ENCODE results near the gene HOXA6. TPM values are rescaled to one million over a fixed set of nuclear protein-coding genes. Genes with fewer than 3 reads are reported as not detected.

Gene HOXA6
- total and polyA plus RNA-seq, 2 donors (not counting 1 experiment from before 2014, with no cell fraction given), result 0.18 to 0.49 TPM

GRCh38 chr7:27156916-27157701 lies 9.5 kb upstream of the HOXA6 start:
- H3K9ac ChIP-seq (ENCODE audit: low read length), result no peak overlapping the region
- ATAC-seq (ENCODE audit: low read depth) (no peak), DNase-seq (peak; percentile 45)
- H4K20me1 ChIP-seq (ENCODE audit: control insufficient read depth, insufficient read depth, low read length, poor library complexity, severe bottlenecking), result peaks cover 10% of the 10 kb centered on the region
- peaks cover 71% of the 10 kb centered on the region for H3K27me3 Mint-ChIP-seq
- H3K9me3 Mint-ChIP-seq (ENCODE audit: insufficient read depth), result no peaks in the 10 kb centered on the region
- intact Hi-C loops (cut with micrococcal nuclease), result loop anchor here (2.0 kb wide), 2 partner anchors 84 to 1300 kb away; no protein-coding TSS in a partner anchor
- H3K4me2 ChIP-seq (replicated peaks; ENCODE audit: low read depth, low read length, poor library complexity, severe bottlenecking), result no peak overlapping the region
- CTCF ChIA-PET, result interaction anchor here (0.7 to 2.0 kb wide), 6 partner anchors 11 to 1303 kb away, joined by 3 to 7 read pairs (median 4); no protein-coding TSS in a partner anchor
- H3K4me1 Mint-ChIP-seq, result peaks cover 38% of the 10 kb centered on the region
- 9% methylated on average over 19 of the region's 30 CpGs for WGBS (ENCODE audit: insufficient coverage)
- H3K4me3 ChIP-seq (ENCODE audit: control extremely low read depth in 1 of 5, extremely low read depth in 1 of 5, insufficient read depth in 1 of 5, low read depth in 2 of 5, low read length in 4 of 5), result no peak overlapping the region
- H3K79me2 ChIP-seq (ENCODE audit: control insufficient read depth, insufficient read depth, low read length), result no peaks in the 10 kb centered on the region
- H3K4me3 Mint-ChIP-seq, result peak overlapping the region; percentile 23
- no peak overlapping the region for H3K27ac ChIP-seq (ENCODE audit: low read length in 2 of 2)
- no peaks in the 10 kb centered on the region for H3K36me3 ChIP-seq (replicated peaks in 1 of 2; ENCODE audit: control extremely low read depth in 1 of 2, control insufficient read depth in 1 of 2, extremely low read depth in 1 of 2, insufficient read depth in 2 of 2, low read length in 1 of 2)
- POLR2A ChIA-PET, result interaction anchor here (0.6 to 1.5 kb wide), 2 partner anchors 35 to 1301 kb away, joined by 3 to 4 read pairs; no protein-coding TSS in a partner anchor
- peaks cover 62 to 74% of the 10 kb centered on the region in 2 donors for H3K4me1 ChIP-seq (ENCODE audit: control insufficient read depth in 2 of 2, insufficient read depth in 2 of 2, low read length in 2 of 2)
- peaks cover 0 to 81% (median 18%) of the 10 kb centered on the region in 3 donors for H3K9me3 ChIP-seq (ENCODE audit: control extremely low read depth in 1 of 3, control insufficient read depth in 2 of 3, insufficient read depth in 1 of 3, low read length in 2 of 3)
- TF ChIP-seq CTCF (IDR thresholded peaks at IDR 0.05) (no peak), EZH2 (IDR thresholded peaks at IDR 0.05; ENCODE audit: borderline replicate concordance, insufficient read depth, low read depth, low read length, poor library complexity, severe bottlenecking) (no peak)
- no peak overlapping the region for H2AFZ ChIP-seq (ENCODE audit: insufficient read depth, low read depth, low read length, poor library complexity, severe bottlenecking)
- H3K27me3 ChIP-seq (replicated peaks in 1 of 4; ENCODE audit: control extremely low read depth in 1 of 4, control insufficient read depth in 3 of 4, insufficient read depth in 4 of 4, low read length in 3 of 4), result peaks cover 1 to 94% (median 79%) of the 10 kb centered on the region in 4 experiments
- H3K27ac Mint-ChIP-seq, result peak overlapping the region; percentile 87

Measured in B cell (primary cell).